Left renal cortex interstitium (tissue), 4 donors: Measurements from ENCODE around the gene SNX10. TPM values are rescaled to one million over a fixed set of nuclear protein-coding genes. Genes with fewer than 3 reads are reported as not detected.
"Not testable (repeated sequence)": the region's sequence is repeated elsewhere in the genome, so short reads cannot be mapped to it uniquely, and the experiment has no call there.

Source experiments
- DNase-seq, 4 donors: peaks; one replicate each; pipeline ENCODE4 v3.0.0-alpha.2; 2013; ENCODE audit warnings: low read depth in 4 of 4, low spot score in 2 of 4, missing footprints in 1 of 4
- polyA plus RNA-seq, 4 donors: library from polyadenylated mRNA; unstranded; fragments of 120-200 nt; gene quantifications; one replicate each; pipeline ENCODE4 v1.2.1, GENCODE V29; 2013; ENCODE audit not compliant: insufficient read length in 4 of 4

The SNX10 gene, protein sequence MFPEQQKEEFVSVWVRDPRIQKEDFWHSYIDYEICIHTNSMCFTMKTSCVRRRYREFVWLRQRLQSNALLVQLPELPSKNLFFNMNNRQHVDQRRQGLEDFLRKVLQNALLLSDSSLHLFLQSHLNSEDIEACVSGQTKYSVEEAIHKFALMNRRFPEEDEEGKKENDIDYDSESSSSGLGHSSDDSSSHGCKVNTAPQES
- polyA plus RNA-seq, result 10 to 100 TPM; 18.5 to 23.5 (median 19.4) TPM

DNA sequence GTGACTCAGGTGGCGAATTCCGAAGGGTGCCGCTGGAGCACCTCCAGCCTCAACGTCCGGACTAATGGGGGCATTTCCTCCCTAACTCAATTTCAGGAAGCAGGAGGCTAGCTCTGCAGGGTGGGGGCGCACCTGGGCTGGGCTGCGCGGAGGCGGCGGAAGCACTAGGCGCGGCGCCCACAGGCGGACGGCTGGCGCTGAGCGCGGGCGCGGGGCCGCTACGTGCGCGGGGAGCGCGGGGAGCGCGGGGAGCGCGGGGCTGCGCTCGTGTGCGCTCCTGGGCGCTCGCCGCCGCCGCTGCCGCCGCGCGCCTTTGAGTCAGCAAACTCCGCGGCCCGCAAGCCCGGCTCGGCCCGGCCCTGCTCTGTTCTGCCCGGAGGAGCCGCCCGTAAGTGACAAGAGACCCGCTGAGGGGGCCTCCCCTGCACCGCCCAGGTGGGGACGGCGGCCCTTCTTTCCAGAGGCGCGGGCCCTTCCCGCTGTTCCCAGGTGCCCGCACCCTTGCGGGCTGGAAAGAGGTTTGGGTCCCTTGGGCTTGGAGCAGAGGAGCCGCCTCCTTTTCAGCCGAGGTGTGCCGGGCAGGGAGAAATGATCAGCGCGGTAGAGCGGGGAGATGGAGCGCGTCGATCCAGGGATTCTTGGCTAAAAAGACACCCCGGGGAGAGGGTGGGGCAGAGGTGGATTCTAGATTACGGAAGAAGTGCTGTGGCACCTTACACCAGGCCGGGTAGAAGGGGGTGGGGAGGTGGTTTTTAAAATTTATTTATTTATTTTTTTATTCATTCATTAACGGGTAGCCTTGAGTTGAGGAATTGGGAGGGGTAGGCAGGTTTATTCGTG lies at the start of gene SNX10:
TSS of gene SNX10 (plus strand) at position 164 of the 840 bp plus-strand sequence. CDS start 54,581 bp downstream, outside the sequence.
- DNase-seq, result peak in 3 of 4 donors; percentile 15 to 49 (median 21)

DNA sequence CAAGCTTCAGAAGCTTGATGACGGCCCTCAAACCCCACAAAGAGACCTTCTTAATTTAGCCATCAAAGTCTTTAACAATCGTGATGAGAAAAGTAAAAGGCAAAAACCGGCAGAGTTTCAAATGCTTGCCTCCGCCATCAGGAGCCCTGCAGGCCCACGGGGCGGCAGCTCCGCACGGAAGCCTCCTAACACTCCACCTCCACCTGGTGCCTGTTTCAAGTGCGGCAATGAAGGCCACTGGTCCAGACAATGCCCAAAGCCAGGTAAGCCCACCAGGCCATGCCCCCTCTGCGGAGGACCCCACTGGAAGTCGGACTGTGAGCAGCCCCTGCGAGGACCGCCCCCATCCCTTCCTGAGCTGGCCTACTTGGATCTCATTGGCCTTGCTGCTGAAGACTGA lies 46.5 kb upstream of the SNX10 start:
- no peak for DNase-seq

DNA sequence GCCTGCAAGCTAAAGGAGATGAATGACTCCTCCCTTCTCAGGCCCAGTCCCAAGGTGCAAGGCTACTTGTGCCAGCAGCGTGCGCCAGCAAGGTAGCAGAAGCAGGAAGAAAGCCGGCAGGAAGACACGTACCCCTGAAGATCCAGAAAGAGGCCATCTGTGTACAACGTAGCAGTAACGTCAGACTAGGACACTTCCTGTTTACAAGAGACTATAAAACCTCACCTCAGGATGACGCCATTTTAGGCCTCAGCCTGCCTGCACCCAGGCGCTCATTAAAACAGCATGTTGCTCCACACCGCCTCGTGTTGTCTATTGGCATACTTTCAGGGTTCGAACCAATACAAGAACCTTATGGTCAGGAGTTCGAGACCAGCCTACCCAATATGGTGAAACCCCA lies 41.4 kb upstream of the SNX10 start:
- DNase-seq, result no peak

DNA sequence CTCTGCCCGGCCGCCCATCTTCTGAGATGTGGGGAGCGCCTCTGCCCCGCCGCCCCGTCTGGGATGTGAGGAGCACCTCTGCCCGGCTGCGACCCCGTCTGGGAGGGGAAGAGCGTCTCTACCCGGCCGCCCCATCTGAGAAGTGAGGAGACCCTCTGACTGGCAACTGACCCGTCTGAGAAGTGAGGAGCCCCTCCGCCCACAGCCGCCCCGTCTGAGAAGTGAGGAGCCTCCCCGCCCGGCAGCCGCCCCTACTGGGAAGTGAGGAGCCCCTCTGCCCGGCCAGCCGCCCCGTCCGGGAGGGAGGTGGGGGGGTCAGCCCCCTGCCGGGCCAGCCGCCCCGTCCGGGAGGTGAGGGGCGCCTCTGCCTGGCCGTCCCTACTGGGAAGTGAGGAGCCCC lies 29.8 kb upstream of the SNX10 start:
- DNase-seq, result not testable (repeated sequence)

DNA sequence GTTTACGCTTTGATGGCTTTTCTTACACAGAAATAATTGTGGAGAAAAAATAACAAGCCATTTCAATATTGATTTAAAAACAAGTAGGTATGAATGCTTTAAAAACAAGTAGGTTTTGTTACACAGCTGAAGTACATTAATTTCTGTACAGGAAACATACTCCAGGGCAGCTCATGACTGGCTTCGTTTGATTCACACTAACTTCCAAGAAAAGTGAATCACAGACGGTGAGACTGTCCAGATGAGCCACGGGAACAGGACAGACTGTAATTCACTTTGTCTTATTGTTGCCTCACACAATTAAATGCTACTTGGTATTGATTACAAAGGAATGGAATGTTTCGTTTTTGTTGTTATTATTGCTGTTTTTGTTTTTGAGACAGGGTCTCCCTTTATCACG lies 26.6 kb upstream of the SNX10 start:
- DNase-seq, result no peak

DNA sequence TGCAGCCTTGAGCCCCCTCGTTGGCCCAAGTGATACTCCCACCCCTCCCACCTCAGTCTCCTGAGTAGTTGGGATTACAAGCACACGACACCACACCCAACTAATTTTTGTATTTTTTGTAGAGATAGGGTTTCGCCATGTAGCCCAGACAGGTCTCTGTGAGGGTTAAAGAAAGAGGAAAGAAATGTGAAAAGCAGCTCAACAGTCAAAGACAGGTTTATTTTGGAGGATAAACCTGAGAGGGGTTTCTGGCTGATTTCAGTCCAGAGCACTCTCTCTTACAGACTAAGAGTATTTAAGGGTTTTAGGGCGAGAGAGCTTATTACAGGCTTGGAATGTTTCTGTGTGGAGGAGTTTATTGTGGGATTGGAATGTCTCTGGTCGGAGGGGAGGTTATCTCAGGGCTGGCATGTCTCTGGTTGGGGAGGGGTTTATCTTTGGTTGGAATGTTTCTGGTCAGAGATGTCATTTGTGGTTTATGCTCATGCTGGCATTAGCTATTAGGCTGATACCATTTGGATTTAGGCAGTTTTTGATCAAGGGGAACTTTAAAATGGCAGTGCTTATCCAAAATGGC lies 26.1 kb upstream of the SNX10 start:
- DNase-seq, result no peak

DNA sequence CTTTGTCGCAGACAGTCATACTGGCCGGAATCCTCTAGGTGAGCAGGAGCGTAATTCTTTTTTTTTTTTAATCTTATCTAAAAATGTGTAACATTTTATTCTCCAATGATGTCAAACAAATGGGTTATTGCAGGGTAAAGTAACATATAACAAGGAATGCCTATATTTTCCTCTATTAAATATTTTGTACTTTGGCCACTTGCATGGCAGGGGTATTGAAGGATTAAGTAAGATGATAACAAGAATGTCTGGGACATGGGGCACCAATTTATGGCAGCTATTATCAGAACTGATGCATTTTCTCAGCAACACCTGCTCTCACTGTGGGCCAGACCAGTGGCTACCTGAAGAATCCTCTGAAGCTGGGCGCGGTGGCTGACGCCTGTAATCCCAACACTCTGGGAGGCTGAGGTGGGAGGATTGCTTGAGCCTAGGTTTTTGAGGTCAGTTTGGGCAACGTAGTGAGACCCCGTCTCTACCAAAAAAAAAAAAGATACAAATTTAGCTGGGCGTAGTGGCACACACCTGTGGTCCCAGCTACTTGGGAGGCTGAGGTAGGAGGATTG lies 24.0 kb upstream of the SNX10 start:
- no peak for DNase-seq

DNA sequence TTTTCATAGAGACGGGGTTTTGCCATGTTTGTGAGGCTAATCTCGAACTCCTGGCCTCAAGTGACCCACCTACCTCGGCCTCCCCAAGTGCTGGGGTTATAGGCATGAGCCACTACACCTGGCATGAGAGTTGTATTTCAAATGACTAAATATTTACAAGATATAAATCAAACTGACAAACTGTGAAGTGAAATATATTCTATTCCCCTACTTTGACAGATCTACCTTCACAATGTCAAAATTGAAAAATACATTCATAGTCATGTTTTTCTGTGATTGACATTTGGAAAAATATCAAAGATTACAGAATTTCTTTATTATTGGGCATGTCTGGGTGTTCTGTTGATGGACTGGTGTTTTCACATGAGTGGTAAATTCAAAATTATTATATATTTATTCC lies 16.4 kb upstream of the SNX10 start:
- no peak for DNase-seq

DNA sequence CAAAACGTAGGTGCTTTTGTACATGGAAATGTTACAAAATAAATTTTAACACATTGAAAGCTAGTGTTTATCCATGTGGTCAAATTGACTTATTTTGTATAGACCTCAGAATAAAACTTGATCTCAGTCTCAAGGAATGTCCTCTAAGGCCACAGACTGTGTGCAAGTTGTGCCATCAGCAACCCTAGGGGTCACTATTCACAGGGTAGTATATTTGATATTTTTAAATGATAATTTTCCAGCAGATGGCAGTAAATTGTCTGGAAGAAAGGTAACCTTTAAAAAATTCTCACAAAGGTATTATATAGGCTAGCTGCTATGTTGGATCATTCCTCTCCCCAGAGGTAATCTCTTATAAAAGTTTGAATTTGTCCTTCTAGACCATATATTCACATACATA lies 12.9 kb upstream of the SNX10 start:
- no peak for DNase-seq

DNA sequence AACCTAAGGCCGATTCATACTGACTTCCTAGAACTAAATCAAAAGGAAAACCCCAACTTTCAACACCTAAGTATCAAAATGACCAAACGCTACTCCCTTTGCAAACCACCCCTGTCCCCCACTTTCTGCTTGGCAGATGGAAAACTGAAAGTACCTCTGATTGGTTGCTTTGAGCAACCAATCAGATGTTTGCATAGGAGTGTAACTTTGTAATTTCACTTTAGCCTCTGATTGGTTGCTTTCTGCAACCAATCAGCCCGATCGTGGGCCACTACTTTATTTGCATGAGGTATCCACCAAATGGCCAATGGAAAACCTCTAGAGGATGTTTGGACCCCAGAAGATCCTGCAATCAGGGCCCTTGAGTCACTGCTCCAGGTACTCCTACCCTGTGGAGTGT lies 12.3 kb upstream of the SNX10 start:
- no peak for DNase-seq

DNA sequence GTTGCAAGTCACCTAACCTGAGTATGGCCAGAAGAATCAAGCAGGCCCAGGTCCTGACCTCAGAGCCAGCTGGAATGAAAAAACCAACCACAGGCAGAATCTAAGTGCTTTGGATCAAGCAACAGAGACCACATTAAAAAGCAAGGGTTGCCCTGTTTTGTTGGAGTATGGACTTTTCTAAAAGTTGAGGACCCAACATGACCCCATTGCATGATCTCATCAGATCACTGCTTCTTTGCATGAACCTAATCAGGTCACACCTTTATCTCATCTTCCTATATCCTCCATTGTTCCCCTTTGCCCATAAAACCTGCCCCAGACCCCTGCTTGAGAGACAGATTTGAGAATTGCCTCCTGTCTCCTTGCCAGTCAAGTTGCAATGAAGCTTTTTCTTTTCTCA lies 11.6 kb upstream of the SNX10 start:
- no peak for DNase-seq

DNA sequence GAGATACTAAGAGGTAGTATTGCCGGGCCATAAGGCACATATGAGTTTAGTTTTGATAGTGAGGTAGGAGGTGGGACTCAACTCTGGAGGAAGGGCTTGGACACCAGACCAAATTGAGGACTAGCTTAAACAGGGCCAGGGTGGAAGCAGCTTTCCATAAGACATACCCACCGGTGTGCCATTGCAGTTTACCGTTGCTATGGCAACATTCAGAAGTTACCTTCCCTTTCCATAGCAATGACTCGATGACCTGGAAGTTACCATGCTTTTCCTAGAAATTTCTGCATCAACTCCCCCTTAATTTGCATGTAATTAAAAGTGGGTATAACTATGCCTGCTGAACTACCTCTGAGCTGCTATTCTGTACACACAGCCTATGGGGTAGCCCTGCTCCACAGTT lies 10.9 kb upstream of the SNX10 start:
- DNase-seq, result no peak

DNA sequence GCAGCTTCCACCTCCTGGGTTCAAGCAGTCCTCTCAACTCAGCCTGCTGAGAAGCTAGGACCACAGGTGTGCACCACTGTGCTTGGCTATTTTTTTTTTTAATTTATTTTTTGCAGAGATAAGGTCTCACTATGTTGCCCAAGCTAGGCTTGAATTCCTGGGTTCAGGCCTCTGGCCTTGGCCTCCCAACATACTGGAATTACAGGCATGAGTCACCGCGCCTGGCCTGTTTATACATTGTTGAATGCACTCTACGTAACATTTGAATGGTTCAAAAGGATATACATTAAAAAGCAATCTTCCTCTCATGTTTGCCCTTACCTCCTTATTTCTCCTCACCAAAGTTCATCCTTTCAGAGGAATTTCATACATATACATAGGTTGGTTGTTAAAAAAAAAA lies 7.2 kb upstream of the SNX10 start:
- no peak for DNase-seq

DNA sequence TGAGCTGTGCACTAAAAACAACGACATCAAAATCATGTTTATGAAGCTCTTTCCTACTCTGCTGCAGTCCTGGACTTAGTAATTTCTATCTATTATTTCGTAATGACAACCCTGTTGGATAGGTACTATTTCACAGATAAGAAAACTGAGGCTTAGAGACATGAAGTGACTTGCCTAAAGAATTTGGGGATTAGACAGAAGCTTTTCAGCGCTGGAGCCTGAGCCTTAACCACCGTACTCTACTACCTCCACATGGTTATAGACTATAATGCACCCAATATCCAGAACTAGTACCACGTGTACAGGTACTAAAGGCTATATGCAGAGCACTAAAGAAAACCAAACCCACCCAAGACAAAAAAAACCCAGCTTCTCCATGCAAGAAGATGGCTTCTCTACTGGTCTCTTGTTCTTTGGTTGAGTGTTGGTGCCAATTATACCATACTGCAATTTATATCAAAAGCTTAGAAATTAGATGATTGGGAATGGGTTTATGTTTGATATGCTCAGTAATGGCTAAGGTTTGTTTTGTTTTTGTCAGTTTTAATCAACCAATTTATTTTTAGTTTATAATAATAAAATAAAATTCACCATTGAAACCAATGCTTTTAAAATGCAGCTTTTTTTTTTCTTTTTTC lies 6.5 kb upstream of the SNX10 start:
- no peak for DNase-seq

DNA sequence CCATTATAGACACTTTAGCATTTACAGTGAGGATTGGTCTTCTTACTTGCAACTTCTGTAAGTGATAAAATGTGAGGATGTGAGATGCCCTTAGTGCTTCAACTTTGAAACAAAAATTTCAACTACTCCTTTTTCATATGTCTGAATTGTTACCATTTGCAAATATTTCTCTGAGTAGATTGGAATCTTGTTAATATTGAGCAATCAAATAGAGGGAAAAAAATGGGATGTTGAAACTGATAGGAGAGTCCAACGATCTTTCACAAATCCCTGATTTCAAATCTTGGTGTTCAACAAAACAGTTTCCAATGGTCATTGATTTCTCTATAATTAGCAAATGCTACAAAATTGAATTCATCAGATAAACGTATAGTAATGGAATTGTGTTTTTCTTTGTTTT lies 5.5 kb upstream of the SNX10 start:
- DNase-seq, result no peak

DNA sequence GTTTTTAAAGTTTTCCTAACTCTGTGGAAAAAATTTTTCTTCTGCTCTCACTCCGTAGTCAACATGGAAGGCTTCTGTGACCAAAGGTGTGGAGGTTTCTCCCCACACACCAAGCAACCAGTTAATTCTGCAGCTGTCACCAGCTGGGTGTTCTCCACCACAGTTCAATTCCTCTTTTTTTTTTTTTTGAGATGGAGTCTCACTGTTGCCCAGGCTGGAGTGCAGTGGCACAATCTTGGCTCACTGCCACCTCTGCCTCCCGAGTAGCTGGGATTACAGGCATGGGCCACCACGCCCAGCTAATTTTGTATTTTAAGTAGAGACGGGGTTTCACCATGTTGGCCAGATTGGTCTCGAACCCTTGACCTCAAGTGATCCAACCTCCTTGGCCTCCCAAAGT lies 3.5 kb upstream of the SNX10 start:
- not testable (repeated sequence) for DNase-seq

DNA sequence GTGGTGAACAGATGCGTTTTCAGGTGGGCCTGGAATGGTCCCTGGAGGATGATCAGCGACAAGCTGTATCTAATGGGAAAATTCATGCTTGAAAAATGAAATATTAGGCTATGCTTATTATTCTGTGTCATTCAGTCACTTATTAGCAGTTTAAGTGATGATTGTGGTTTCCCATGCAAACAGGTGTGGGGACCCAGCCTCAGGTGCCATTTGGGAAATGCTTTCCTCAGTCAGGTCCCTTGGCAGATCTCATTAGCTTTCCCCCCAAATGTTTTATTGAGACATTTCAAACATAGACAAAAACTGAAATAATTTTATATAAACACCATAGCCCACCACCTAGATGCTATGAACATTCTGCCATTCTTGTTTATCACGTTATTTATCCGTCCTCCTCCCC lies 411 bp upstream of the SNX10 start:
- DNase-seq, result no peak

DNA sequence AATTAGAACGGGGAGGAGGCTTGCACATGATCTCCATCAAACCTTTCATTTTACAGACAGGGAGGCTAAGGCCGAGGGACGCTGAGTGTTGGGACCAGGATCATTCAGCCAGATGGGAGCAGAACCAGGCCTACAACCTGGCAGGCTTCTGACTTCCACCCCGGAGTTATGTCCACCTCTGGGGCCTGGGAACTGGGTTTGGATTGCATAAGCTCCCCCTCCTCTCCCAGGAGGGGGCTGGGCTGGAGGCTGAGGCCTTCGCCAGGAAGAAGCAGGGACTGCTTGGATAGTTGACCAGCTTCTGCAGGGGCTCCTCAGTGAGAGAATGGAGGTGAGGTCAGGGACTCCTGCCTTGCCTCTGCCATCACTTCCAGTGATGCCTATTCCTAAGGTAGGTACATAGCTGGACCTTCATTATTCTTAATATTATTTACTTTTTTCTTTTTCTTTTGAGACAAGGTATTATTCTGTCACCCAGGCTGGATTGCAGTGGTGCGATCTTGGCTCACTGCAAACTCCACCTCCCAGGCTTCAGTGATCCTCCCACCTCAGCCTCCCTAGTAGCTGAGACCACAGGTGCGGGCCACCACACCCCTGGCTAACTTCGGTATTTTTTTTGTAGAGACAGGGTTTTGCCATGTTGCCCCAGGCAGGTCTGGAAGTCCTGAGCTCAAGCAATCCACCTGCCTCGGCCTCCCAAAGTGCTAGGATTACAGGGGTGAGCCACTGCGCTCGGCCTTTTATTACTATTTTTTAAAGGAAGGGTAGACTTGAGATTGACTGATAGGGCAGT lies 1.3 kb downstream of the SNX10 start:
- DNase-seq, result no peak

DNA sequence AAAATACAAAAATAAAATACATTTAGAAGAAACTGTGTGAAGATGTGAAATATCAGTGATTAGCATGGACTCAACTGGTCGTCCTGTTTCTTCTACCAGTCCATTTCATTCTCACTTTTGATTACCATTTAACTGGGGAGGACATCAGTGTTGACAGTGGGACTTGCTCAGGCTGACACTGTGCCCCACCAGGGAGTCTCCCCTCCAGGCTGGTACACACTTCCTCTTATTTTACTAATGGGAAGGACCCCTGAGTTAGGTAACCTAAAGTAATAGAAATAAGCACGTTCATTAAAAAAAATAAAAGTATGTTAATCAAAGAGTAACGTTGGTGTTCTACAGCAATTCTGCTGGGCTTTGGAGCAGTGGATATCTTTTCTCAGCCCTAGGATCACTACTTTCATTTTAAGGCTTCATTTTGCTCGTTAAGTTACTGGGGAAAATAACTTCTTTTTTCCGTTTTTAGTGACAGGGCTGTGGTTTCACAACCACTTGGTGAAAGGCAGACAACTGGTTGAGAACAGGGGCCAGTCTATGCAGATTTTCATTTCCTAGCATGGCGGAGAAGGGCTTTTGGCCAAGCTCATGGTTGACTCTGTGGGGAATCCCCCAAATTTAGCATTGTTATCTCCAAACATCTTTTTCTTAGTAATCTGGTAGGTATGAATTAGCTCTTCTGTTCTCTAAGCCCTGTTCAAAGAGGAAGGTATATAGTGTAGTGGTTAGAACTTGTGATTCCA lies 2.1 kb downstream of the SNX10 start:
- DNase-seq, result no peak

DNA sequence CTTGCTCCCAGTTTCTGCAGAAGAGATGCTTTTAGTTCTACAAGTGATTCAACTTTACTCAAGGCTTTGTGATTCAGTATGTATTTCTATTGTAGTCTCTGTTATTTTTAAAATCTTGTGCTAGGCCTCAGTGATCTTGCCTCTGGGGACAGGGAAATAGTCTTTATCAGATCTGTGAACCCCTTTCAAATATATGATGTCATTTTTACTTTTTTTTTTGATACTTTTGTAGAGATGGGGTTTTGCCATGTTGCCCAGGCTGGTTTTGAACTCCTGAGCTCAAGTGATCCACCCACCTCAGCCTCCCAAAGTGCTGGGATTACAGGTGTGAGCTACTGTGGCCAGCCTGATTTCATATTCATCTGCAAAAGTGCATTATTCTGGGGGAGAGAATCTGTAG lies 3.4 kb downstream of the SNX10 start:
- no peak for DNase-seq
